Suppressor macrophage (primary cell): ENCODE results near the gene TEX54.
"Not testable (repeated sequence)": the region's sequence is repeated elsewhere in the genome, so short reads cannot be mapped to it uniquely, and the experiment has no call there.

Experiments used
- DNase-seq, 4 experiments: peaks; one replicate each; pipeline ENCODE4 v3.0.0-alpha.2; 2020 to 2022

Gene TEX54

GRCh38 chr11:62854825-62855570 lies 22.4 kb upstream of the TEX54 start:
- DNase-seq, result no peak

GRCh38 chr11:62854013-62854824 lies 21.6 kb upstream of the TEX54 start:
- peak in 1 of 4 experiments; percentile 24 for DNase-seq

- DNase-seq, result no peak
These were observed 20.8 kb upstream of the TEX54 start for GRCh38 chr11:62853279-62853965.

- DNase-seq, result no peak
These were observed 20.0 kb upstream of the TEX54 start for GRCh38 chr11:62852523-62853188.

- no peak for DNase-seq
These were observed 19.3 kb upstream of the TEX54 start for GRCh38 chr11:62851807-62852522.

- no peak for DNase-seq
These were observed 18.5 kb upstream of the TEX54 start for GRCh38 chr11:62850911-62851806.

GRCh38 chr11:62847767-62848314 lies 15.2 kb upstream of the TEX54 start:
- DNase-seq, result no peak

- no peak for DNase-seq
These were observed 13.5 kb upstream of the TEX54 start for GRCh38 chr11:62846177-62846576.

GRCh38 chr11:62844154-62844553 lies 11.5 kb upstream of the TEX54 start:
- DNase-seq, result no peak

- no peak for DNase-seq
These were observed 10.8 kb upstream of the TEX54 start for GRCh38 chr11:62843466-62843865.

- DNase-seq, result not testable (repeated sequence)
These were observed 10.2 kb upstream of the TEX54 start for GRCh38 chr11:62842891-62843290.

- peak; percentile 26 to 61 (median 46) for DNase-seq
These were observed 9.6 kb upstream of the TEX54 start for GRCh38 chr11:62842171-62842741.

GRCh38 chr11:62841361-62842170 lies 8.9 kb upstream of the TEX54 start:
- peak; percentile 92 to 99 (median 95) for DNase-seq

- peak; percentile 81 to 87 (median 84) for DNase-seq
These were observed 8.2 kb upstream of the TEX54 start for GRCh38 chr11:62840721-62841360.

- DNase-seq, result peak; percentile 96 to 97 (median 97)
These were observed 6.7 kb upstream of the TEX54 start, which contains the start of gene WDR74 for GRCh38 chr11:62839050-62839945. WDR74 (minus strand) TSS chr11:62839590; CDS start chr11:62839570, 20 bp downstream.

- no peak for DNase-seq
These were observed 2.7 kb upstream of the TEX54 start for GRCh38 chr11:62835336-62835735.

- peak; percentile 99 to 100 (median 99) for DNase-seq
These were observed 913 bp downstream of the TEX54 start, which contains the start of gene STX5 for GRCh38 chr11:62831520-62832335. STX5 (minus strand) TSS chr11:62832051; CDS start chr11:62831243, 808 bp downstream.
